A673 (cell line): ENCODE results near the gene NAT10. TPM values are rescaled to one million over a fixed set of nuclear protein-coding genes. Genes with fewer than 3 reads are reported as not detected.
A peak's percentile ranks its signal among the peaks of the same experiment; 100 is the strongest.

Experiments used
- BruUV-seq: library from RNA; stranded (reverse); fragments of 400-500 nt; replicated peaks from 2 replicates; lab custom pipeline; 2021; lab: Mats Ljungman, UMichigan
- CTCF ChIA-PET: fragments of 300-600 bp; sonication (Branson Sonifier 250); formaldehyde crosslinking; loops from one replicate; lab custom pipeline; 2022; ENCODE audit warnings: antibody characterized with exemption; lab: Charles Lee
- POLR2A ChIA-PET: fragments of 300-600 bp; sonication (Branson Sonifier 250); formaldehyde crosslinking; loops from one replicate; lab custom pipeline; 2022; ENCODE audit warnings: antibody characterized with exemption; ENCODE audit not compliant: low non-redundant PET; lab: Charles Lee
- DNase-seq: peaks from one replicate; pipeline ENCODE4 v3.0.0-alpha.2; 2015; ENCODE audit warnings: low spot score
- H3K27ac ChIP-seq: fragments of 200-600 bp; sonication (generic); 2 replicates; pipeline ENCODE4 v1.5.1; 2016; ENCODE audit warnings: mixed run types, low read depth, mild to moderate bottlenecking, mixed read lengths, antibody characterized with exemption, low read length; ENCODE audit not compliant: poor library complexity, severe bottlenecking
- H3K27me3 ChIP-seq: fragments of 200-600 bp; sonication (generic); replicated peaks from 2 replicates; pipeline ENCODE4 v1.6.1; 2017; ENCODE audit warnings: mixed run types, low read depth, mild to moderate bottlenecking, mixed read lengths, antibody characterized with exemption, low read length; ENCODE audit not compliant: insufficient read depth, poor library complexity
- H3K36me3 ChIP-seq: fragments of 200-600 bp; sonication (generic); 2 replicates; pipeline ENCODE4 v1.6.1; 2016; ENCODE audit warnings: mixed run types, mild to moderate bottlenecking, mixed read lengths, antibody characterized with exemption, low read length; ENCODE audit not compliant: insufficient read depth, poor library complexity, severe bottlenecking
- H3K4me1 ChIP-seq: fragments of 200-600 bp; sonication (generic); 2 replicates; pipeline ENCODE4 v1.6.1; 2017; ENCODE audit warnings: mixed run types, mild to moderate bottlenecking, mixed read lengths, antibody characterized with exemption, low read length; ENCODE audit not compliant: insufficient read depth, poor library complexity, severe bottlenecking
- H3K4me3 ChIP-seq: fragments of 200-600 bp; sonication (generic); 2 replicates; pipeline ENCODE4 v1.5.1; 2016; ENCODE audit warnings: low read depth, mixed run types, mild to moderate bottlenecking, mixed read lengths, low read length; ENCODE audit not compliant: poor library complexity, severe bottlenecking
- H3K9me3 ChIP-seq: fragments of 200-600 bp; sonication (generic); 2 replicates; pipeline ENCODE4 v1.6.1; 2016; ENCODE audit warnings: mixed run types, low read depth, mild to moderate bottlenecking, mixed read lengths, antibody characterized with exemption, low read length; ENCODE audit not compliant: poor library complexity, severe bottlenecking
- EZH2 ChIP-seq: fragments of 200-600 bp; sonication (generic); IDR thresholded peaks from 2 replicates; pipeline ENCODE4 v1.6.1; 2017; ENCODE audit warnings: borderline replicate concordance, low read depth, mild to moderate bottlenecking, mixed read lengths, antibody characterized with exemption, low read length; ENCODE audit not compliant: poor library complexity, severe bottlenecking
- intact Hi-C: fragments of 100-400 bp; cut with micrococcal nuclease; formaldehyde crosslinking; loops from one replicate; pipeline ENCODE4 v1.10.0; 2022; ENCODE audit not compliant: unreplicated experiment
- total RNA-seq: library from RNA; stranded (reverse); gene quantifications from 2 replicates; pipeline ENCODE4 v1.2.3, GENCODE V29; 2021
- TF ChIP-seq, protein P1 (sequence below): fragments of 300-800, 200-600 bp; sonication (generic); conservative IDR thresholded peaks from 2 replicates; pipeline ENCODE4 v1.5.1; 2017; ENCODE audit warnings: low read depth, mild to moderate bottlenecking, antibody characterized with exemption, low read length, moderate library complexity, mixed read lengths

Gene NAT10
- total RNA-seq, 1 experiment from 2014 or later, result 192 TPM

DNA sequence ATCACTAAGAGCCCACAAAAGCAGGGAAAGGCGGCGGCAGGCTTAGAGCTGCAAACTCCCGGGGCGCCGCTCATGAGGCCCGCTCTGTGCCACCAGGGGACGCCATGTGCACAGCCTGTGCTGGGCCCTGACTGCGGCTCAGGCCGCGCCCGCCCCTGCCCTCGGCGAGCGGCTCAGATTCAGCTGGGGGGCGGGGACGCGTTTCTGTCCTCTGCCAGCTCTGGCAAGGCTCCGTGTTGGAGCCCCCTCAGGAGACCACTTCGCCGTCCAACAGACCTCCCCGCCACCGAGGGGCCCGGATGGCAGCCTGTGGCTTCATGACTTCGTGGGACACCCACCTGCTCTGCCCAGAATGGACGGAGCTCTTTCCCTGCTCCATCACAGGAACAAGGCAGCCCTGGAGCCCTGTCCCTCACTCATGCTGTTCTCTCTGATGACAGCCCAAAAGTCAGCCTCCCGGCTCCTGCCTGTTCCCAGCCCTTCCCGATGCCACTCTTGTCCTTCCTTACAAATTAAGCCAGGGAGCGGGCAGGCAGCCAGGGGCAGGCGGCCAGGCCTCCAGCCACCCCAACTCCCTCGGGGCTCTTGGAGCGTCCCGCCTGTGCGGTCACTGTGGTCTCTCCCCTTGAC lies 69.1 kb downstream of the NAT10 start:
- TF ChIP-seq EZH2, result no peak
- TF ChIP-seq, protein P1, sequence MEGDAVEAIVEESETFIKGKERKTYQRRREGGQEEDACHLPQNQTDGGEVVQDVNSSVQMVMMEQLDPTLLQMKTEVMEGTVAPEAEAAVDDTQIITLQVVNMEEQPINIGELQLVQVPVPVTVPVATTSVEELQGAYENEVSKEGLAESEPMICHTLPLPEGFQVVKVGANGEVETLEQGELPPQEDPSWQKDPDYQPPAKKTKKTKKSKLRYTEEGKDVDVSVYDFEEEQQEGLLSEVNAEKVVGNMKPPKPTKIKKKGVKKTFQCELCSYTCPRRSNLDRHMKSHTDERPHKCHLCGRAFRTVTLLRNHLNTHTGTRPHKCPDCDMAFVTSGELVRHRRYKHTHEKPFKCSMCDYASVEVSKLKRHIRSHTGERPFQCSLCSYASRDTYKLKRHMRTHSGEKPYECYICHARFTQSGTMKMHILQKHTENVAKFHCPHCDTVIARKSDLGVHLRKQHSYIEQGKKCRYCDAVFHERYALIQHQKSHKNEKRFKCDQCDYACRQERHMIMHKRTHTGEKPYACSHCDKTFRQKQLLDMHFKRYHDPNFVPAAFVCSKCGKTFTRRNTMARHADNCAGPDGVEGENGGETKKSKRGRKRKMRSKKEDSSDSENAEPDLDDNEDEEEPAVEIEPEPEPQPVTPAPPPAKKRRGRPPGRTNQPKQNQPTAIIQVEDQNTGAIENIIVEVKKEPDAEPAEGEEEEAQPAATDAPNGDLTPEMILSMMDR, result peak; percentile 99
- ChIA-PET POLR2A (interaction anchor here (0.7 kb wide), 1 partner anchor 19 kb away, joined by 3 read pairs; no protein-coding TSS in a partner anchor), CTCF (interaction anchor here (0.6 to 2.2 kb wide), 46 partner anchors 9 to 1238 kb away, joined by 3 to 80 read pairs (median 4); partner anchors contain the start of gene ABTB2)
- Histone ChIP-seq H3K9me3 (no peaks in the 10 kb centered on the region), H3K27me3 (no peaks in the 10 kb centered on the region), H3K36me3 (peaks cover 4% of the 10 kb centered on the region), H3K4me3 (peak overlapping the region; percentile 37), H3K4me1 (peaks cover 20% of the 10 kb centered on the region), H3K27ac (no peak overlapping the region)
- no TSS peak for BruUV-seq
- DNase-seq, result peak; percentile 95
- intact Hi-C loops, result loop anchor here (1.0 to 5.0 kb wide), 4 partner anchors 185 to 337 kb away; no protein-coding TSS in a partner anchor

DNA sequence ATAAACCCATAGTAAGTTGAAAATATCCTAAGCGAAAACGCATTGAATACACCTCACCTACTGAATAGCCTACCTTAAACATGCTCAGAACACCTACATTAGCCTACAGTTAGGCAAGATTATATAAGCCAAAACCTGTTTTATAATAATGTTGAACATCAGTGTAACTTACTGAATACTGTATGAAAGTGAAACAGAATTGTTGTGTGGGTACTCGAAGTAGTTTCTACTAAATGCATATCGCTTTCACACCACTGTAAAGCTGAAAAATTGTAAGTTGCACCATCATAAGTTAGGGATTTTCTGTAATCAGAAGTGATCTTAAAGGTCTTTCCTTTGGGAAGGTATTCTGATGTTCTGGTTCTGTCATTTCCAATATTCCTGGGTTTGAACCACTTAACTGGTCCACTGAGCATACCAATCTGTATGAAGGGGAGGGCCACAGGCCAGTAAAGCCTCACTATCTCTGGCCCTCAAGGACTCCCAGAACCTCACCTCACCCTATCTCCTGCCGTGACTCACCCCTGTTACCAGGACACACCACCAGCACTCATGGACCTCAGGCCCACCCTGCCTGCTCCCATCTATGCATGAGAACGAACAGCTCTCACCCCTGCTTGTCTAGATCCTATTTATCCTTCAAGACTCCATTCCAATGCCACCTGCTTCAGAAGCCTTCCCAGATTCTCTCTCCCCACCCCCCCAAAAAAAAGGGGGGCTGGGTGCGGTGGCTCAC lies 70.0 kb downstream of the NAT10 start:
- POLR2A ChIA-PET, result no interaction called here
- intact Hi-C loops, result loop anchor here (2.0 kb wide), 1 partner anchor 317 kb away; no protein-coding TSS in a partner anchor
- no peak for DNase-seq
- H3K27me3 ChIP-seq, result no peaks in the 10 kb centered on the region
- no peak overlapping the region for H3K4me3 ChIP-seq
- TF ChIP-seq EZH2, result no peak
- TF ChIP-seq, protein P1, result no peak
- no peaks in the 10 kb centered on the region for H3K9me3 ChIP-seq
- BruUV-seq, result no TSS peak
- CTCF ChIA-PET, result interaction anchor here (0.5 to 2.2 kb wide), 2 partner anchors 182 to 188 kb away, joined by 5 to 80 read pairs; partner anchors contain the start of gene ABTB2
- H3K27ac ChIP-seq, result no peak overlapping the region
- H3K4me1 ChIP-seq, result peaks cover 24% of the 10 kb centered on the region
- peaks cover 4% of the 10 kb centered on the region for H3K36me3 ChIP-seq

DNA sequence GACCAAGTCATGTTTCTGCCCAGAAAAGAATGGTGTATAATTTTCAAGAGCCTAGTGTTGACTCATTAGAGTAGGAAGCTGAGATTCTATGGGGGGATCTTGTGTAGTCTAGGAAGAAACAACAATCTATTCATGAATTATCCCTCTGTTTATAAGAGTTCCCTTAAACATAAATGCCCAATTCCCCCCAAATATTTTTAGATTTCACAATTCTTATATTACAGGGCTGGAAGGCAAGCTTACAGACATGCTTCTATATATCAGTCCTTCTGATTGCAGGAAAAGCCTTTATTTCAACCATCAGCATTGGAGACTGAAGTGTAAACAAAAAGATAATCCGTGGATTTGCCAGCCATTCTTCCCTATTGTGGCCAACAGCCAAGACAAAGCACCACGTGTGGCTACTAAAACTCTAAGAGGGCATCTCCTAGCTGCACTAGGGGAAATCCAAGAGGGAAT lies 71.4 kb downstream of the NAT10 start:
- no peaks in the 10 kb centered on the region for H3K27me3 ChIP-seq
- intact Hi-C loops, result no loop called here
- H3K9me3 ChIP-seq, result no peaks in the 10 kb centered on the region
- POLR2A ChIA-PET, result interaction anchor here (0.5 kb wide), 1 partner anchor 103 kb away, joined by 18 read pairs; no protein-coding TSS in a partner anchor
- no peak overlapping the region for H3K4me3 ChIP-seq
- H3K36me3 ChIP-seq, result no peaks in the 10 kb centered on the region
- no peak for DNase-seq
- peaks cover 24% of the 10 kb centered on the region for H3K4me1 ChIP-seq
- H3K27ac ChIP-seq, result no peak overlapping the region
- TF ChIP-seq, protein P1, result no peak
- no peak for TF ChIP-seq EZH2
- no TSS peak for BruUV-seq
- CTCF ChIA-PET, result no interaction called here
